Mononuclear cell (primary cell): ENCODE results near the gene ZFYVE16. TPM values are rescaled to one million over a fixed set of nuclear protein-coding genes. Genes with fewer than 3 reads are reported as not detected.
"Not testable (repeated sequence)": the region's sequence is repeated elsewhere in the genome, so short reads cannot be mapped to it uniquely, and the experiment has no call there.

Source experiments
- H3K27me3 ChIP-seq: 2 replicates; pipeline ENCODE4 v1.6.0; 2011; ENCODE audit warnings: low read length, control low read depth; ENCODE audit not compliant: insufficient read depth
- H3K4me1 ChIP-seq: 2 replicates; pipeline ENCODE4 v1.5.1; 2011; ENCODE audit warnings: mild to moderate bottlenecking, low read length, control low read depth; ENCODE audit not compliant: insufficient read depth
- H3K4me3 ChIP-seq: 2 replicates; pipeline ENCODE4 v1.5.1; 2011; ENCODE audit warnings: mild to moderate bottlenecking, low read length, moderate library complexity
- H3K9me3 ChIP-seq: 2 replicates; pipeline ENCODE4 v1.5.1; 2011; ENCODE audit warnings: low read depth, mild to moderate bottlenecking, control low read depth, low read length
- total RNA-seq: library from RNA; depleted of rRNA; stranded (reverse); fragments of >200 nt; gene quantifications from one replicate; pipeline ENCODE4 v1.2.3, GENCODE V29; 2012

ZFYVE16 gene
- total RNA-seq, 1 donor = 30.9 TPM

DNA sequence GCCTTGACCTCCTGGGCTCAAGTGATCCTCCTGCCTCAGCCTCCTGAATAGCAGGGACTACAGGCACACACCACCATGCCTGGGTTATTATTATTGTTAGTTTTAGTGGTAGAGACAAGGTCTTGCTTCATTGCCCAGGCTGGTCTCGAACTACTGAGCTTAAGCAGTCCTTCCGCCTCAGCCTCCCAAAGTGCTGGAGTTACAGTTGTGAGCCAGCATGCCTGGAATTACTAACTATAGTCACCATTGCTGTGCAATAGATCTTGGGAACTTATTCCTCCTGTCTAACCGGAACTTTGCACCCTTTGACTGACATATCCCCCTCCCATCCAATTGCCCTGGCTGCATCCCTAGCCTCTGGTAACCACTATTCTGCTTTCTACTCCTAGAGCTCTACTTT lies 83.4 kb downstream of the ZFYVE16 start:
- Histone ChIP-seq H3K4me3 (no peak overlapping the region), H3K4me1 (peaks cover 20% of the 10 kb centered on the region), H3K9me3 (no peaks in the 10 kb centered on the region), H3K27me3 (no peaks in the 10 kb centered on the region)

- no peak overlapping the region for H3K4me3 ChIP-seq
- peaks cover 10% of the 10 kb centered on the region for H3K4me1 ChIP-seq
- no peaks in the 10 kb centered on the region for H3K9me3 ChIP-seq
- no peaks in the 10 kb centered on the region for H3K27me3 ChIP-seq
These were observed 84.9 kb downstream of the ZFYVE16 start for GRCh38 chr5:80492741-80493140.

GRCh38 chr5:80493443-80493842 lies 85.6 kb downstream of the ZFYVE16 start:
- not testable (repeated sequence) for H3K27me3 ChIP-seq, H3K9me3 ChIP-seq, H3K4me3 ChIP-seq, H3K4me1 ChIP-seq

DNA sequence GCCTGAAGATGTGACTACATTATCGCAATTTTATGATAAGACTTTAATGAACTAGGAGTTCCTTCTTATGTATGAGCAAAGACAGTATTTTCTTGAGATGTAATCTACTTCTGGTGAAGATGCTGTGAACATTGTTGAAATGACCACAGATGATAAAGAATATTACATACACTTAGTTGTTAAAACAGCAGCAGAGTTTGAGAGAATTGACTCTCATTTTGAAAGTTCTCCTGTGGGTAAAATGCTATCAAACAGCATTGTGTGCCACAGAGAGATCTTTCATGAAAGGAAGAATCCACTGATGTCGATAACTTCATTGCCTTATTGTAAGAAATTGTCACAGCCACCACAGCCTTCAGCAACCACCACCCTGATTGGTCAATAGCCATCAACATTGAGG lies 88.0 kb downstream of the ZFYVE16 start:
- H3K4me1 ChIP-seq = peaks cover 5% of the 10 kb centered on the region
- H3K27me3 ChIP-seq = no peaks in the 10 kb centered on the region
- H3K9me3 ChIP-seq = no peaks in the 10 kb centered on the region
- no peak overlapping the region for H3K4me3 ChIP-seq

DNA sequence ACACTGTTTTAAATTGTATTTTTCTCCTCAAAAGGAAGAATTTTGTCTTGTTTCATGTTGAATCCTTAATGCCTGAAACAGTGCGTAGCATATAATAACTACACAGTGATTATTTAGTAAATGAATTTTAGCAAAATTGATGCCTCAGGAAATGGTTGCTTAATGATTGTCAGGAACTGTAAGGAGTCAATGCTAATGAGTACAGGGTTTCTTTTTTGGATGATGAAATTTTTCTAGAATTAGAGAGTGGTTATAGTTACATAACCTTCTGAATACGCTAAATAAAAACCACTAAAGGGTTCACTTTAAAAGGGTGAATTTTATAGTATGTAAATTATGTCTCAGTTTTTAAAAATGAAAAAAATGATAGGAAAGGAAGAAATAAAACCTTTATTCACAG lies 94.9 kb downstream of the ZFYVE16 start:
- Histone ChIP-seq H3K4me1 (peaks cover 30% of the 10 kb centered on the region), H3K9me3 (no peaks in the 10 kb centered on the region), H3K4me3 (no peak overlapping the region), H3K27me3 (no peaks in the 10 kb centered on the region)

DNA sequence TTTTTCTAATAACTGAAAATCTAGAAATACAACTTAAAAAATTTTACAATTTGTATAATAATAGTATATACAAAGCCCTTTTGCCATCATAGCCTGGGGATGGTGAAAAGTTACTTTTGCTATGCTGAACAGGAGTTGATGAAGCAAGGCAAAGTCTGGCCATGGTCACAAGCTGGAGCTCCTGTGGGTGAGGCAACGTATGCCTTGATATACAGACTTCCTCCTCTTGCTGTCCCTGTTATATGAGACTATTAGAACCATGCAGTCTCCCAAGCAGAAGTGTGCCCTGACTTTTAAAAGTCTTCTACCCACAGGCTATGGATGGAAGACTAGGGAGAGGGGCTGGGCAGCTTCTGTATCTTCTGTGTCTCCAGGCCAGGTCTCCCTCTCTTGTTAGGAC lies 95.8 kb downstream of the ZFYVE16 start:
- no peaks in the 10 kb centered on the region for H3K9me3 ChIP-seq
- H3K4me1 ChIP-seq = peaks cover 26% of the 10 kb centered on the region
- H3K4me3 ChIP-seq = no peak overlapping the region
- no peaks in the 10 kb centered on the region for H3K27me3 ChIP-seq

DNA sequence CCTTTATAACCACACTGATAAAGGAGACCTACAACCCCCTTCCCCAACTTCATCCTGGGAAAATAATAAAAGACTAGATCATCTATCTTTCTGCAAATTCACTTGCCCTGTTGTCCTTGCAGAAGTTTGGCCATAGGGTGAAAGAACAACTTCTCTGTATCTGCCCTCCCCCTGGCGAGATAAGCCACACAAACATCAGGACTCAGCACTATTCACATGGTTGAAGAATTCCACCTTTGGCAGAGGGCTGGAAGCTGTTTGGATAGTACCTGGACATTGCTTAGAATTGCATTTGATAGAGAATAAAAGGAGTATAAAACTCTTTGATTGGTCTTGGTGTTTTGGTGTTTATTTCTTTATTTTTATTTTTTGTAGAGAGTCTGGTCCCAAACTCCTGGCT lies 97.0 kb downstream of the ZFYVE16 start:
- H3K4me3 ChIP-seq = no peak overlapping the region
- no peaks in the 10 kb centered on the region for H3K27me3 ChIP-seq
- peaks cover 24% of the 10 kb centered on the region for H3K4me1 ChIP-seq
- H3K9me3 ChIP-seq = no peaks in the 10 kb centered on the region

DNA sequence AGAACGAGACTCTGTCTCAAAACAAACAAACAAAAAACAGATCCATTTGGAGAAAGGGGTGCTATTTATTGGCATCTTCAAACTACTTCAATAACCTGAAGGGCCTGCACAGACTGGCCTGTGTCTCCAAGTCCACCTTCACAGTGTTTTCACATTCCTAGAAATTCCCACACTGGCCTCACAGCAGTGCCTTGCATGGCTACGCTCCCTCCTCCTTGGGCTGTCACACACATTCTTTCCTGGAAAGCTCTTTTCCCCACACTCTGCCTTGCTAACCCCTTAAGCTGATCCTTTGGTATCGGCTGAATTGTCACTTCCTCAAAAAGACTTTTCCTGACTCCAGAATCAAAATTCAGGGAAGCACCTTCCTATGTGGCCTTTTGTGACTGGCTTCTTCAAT lies 99.8 kb downstream of the ZFYVE16 start:
- Histone ChIP-seq H3K4me3 (no peak overlapping the region), H3K9me3 (no peaks in the 10 kb centered on the region), H3K4me1 (peaks cover 21% of the 10 kb centered on the region), H3K27me3 (no peaks in the 10 kb centered on the region)

GRCh38 chr5:80508844-80509243 lies 101.0 kb downstream of the ZFYVE16 start:
- H3K4me1 ChIP-seq = peaks cover 13% of the 10 kb centered on the region
- no peaks in the 10 kb centered on the region for H3K27me3 ChIP-seq
- no peak overlapping the region for H3K4me3 ChIP-seq
- no peaks in the 10 kb centered on the region for H3K9me3 ChIP-seq

DNA sequence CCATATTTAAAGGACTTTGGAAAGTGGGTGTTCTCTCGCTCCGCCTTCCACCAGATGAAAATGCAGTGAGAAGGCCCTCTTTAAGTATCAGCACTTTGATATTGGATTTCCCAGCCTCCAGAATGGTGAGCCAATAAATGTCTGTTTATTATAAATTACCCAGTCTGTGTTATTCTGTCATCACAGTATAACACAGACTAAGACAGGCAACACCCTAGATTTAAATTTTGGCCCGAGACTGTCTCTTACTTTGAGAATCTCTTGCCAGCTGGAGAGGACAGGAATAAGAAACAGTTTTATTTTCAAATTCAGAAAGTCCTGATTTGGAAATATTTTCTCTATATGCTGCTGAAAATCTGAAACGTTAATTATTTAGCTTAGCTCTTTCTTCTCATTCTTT lies 101.5 kb downstream of the ZFYVE16 start:
- no peaks in the 10 kb centered on the region for H3K9me3 ChIP-seq
- H3K27me3 ChIP-seq = no peaks in the 10 kb centered on the region
- peaks cover 7% of the 10 kb centered on the region for H3K4me1 ChIP-seq
- H3K4me3 ChIP-seq = no peak overlapping the region

DNA sequence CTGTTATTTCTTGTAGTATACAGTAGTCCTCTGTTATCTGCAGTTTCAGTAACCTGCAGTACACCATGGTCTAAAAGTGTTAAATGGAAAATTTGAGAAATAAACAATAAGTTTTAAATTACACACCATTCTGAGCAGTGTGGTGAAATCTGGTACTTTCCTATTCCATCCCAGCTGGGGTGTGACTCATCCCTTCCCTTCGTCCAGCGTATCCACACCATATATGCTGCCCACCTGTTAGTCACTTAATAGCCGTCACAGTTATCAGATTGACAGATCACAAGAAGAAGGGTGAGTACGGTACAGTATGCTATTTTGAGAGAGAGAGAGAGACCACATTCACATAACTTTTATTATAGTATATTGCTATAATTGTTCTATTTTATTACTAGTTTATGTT lies 109.0 kb downstream of the ZFYVE16 start:
- H3K9me3 ChIP-seq = no peaks in the 10 kb centered on the region
- H3K27me3 ChIP-seq = no peaks in the 10 kb centered on the region
- no peak overlapping the region for H3K4me3 ChIP-seq
- no peaks in the 10 kb centered on the region for H3K4me1 ChIP-seq

Other genes starting within 250 kb of the ZFYVE16 start
- gene SERINC5, start 152.0 kb upstream of the ZFYVE16 start, total RNA-seq = 70.2 TPM
- not detected for gene SPZ1, start 88.1 kb upstream of the ZFYVE16 start, total RNA-seq
- gene FAM151B, start 80.0 kb downstream of the ZFYVE16 start, total RNA-seq = 5.6 TPM
- gene ANKRD34B, start 162.2 kb downstream of the ZFYVE16 start, total RNA-seq = 0.10 TPM
- gene MSH3, start 246.6 kb downstream of the ZFYVE16 start, total RNA-seq = 15.8 TPM
- gene DHFR, start 246.9 kb downstream of the ZFYVE16 start, total RNA-seq = 7.7 TPM